Neural progenitor cell (in vitro differentiated cells): Measurements from ENCODE around the gene CHKA. TPM values are rescaled to one million over a fixed set of nuclear protein-coding genes. Genes with fewer than 3 reads are reported as not detected.

Experiments
- DNase-seq: peaks from one replicate; pipeline ENCODE4 v3.0.0-alpha.2; 2016; ENCODE audit warnings: low spot score
- H2AFZ ChIP-seq: fragments of 200-600 bp; sonication (generic); replicated peaks from 2 replicates; pipeline ENCODE4 v1.6.1; 2016; ENCODE audit warnings: antibody characterized with exemption
- H3F3A ChIP-seq: fragments of 200-600 bp; sonication (generic); 2 replicates; pipeline ENCODE4 v1.6.1; 2016; ENCODE audit warnings: antibody characterized with exemption, low read depth
- H3K27ac ChIP-seq: fragments of 200-600 bp; sonication (generic); 2 replicates; pipeline ENCODE4 v1.5.1; 2016; ENCODE audit warnings: mild to moderate bottlenecking
- H3K27me3 ChIP-seq: fragments of 200-600 bp; sonication (generic); 2 replicates; pipeline ENCODE4 v1.6.1; 2016; ENCODE audit warnings: mild to moderate bottlenecking, moderate library complexity
- H3K36me3 ChIP-seq: fragments of 200-600 bp; sonication (generic); 2 replicates; pipeline ENCODE4 v1.5.1; 2016
- H3K4me1 ChIP-seq: fragments of 200-600 bp; sonication (generic); 2 replicates; pipeline ENCODE4 v1.6.1; 2016; ENCODE audit warnings: mixed run types
- H3K4me2 ChIP-seq: fragments of 200-600 bp; sonication (generic); 2 replicates; pipeline ENCODE4 v1.6.1; 2016
- H3K4me3 ChIP-seq: fragments of 200-600 bp; sonication (generic); 2 replicates; pipeline ENCODE4 v1.5.1; 2016
- H3K79me2 ChIP-seq: fragments of 200-600 bp; sonication (generic); 2 replicates; pipeline ENCODE4 v1.6.1; 2016; ENCODE audit warnings: low read depth
- H3K9ac ChIP-seq: fragments of 200-600 bp; sonication (generic); 2 replicates; pipeline ENCODE4 v1.6.1; 2016
- H3K9me3 ChIP-seq: fragments of 200-600 bp; sonication (generic); 2 replicates; pipeline ENCODE4 v1.5.1; 2016; ENCODE audit warnings: low read depth
- H4K20me1 ChIP-seq: fragments of 200-600 bp; sonication (generic); 2 replicates; pipeline ENCODE4 v1.6.1; 2016; ENCODE audit warnings: low read depth
- H3K27ac Mint-ChIP-seq: 3 replicates; pipeline ENCODE4 v1.8.0; 2021; ENCODE audit warnings: mixed read lengths
- H3K27me3 Mint-ChIP-seq: 2 replicates; pipeline ENCODE4 v1.8.0; 2022; ENCODE audit warnings: low read depth, mild to moderate bottlenecking, inconsistent platforms, moderate library complexity, mixed read lengths; ENCODE audit not compliant: insufficient read depth
- H3K36me3 Mint-ChIP-seq: 3 replicates; pipeline ENCODE4 v1.8.0; 2021; ENCODE audit warnings: mixed read lengths
- H3K4me1 Mint-ChIP-seq: 3 replicates; pipeline ENCODE4 v1.8.0; 2021; ENCODE audit warnings: mixed read lengths
- H3K4me3 Mint-ChIP-seq: 3 replicates; pipeline ENCODE4 v1.8.0; 2021; ENCODE audit warnings: mild to moderate bottlenecking, moderate library complexity, mixed read lengths
- H3K9me3 Mint-ChIP-seq: 3 replicates; pipeline ENCODE4 v1.8.0; 2020; ENCODE audit warnings: mixed read lengths
- EZH2 ChIP-seq: fragments of 200-600 bp; sonication (generic); IDR thresholded peaks from 2 replicates; pipeline ENCODE4 v1.6.1; 2017; ENCODE audit warnings: antibody characterized with exemption, mild to moderate bottlenecking, moderate library complexity
- EZH2phosphoT487 ChIP-seq: fragments of 200-600 bp; sonication (generic); IDR thresholded peaks from 2 replicates; pipeline ENCODE4 v1.6.1; 2017; ENCODE audit warnings: antibody characterized with exemption
- total RNA-seq: library from RNA; depleted of rRNA; stranded (reverse); fragments of >200 nt; gene quantifications from 2 replicates; pipeline ENCODE4 v1.2.3, GENCODE V29; 2015; ENCODE audit warnings: low replicate concordance
- TF ChIP-seq, protein P1 (sequence below): fragments of 200-600 bp; sonication (generic); IDR thresholded peaks from 2 replicates; pipeline ENCODE4 v1.5.1; 2017; ENCODE audit warnings: antibody characterized with exemption, mild to moderate bottlenecking

Gene CHKA
- total RNA-seq, 1 donor from 2014 or later, result 36.8 TPM

DNA sequence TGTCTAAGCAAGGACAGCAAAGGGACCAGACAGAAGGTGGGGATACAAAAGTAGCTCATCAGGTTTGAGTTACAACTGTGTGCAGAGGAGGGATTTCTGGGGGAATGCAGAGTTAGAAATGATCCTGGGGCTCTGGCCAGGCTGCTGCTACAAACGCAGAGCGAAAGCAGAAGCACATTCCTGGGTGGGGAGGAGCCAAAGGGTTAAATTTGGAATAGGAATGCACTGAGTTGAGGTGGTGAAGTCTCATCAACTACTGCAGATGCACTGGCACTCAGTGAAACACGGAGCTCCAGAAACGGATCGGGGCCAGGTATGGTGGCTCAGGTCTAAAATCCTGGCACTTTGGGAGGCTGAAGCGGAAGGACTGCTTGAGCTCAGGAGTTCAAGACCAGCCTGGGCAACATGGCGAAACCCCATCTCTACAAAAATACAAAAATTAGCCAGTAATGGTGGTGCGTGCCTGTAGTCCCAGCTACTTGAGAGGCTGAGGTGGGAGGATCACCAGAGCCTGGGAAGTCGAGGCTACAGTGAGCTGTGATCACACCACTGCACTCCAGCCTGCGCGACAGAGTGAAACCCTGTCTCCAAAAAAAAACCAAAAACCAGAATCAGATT, 3.2 kb downstream of the CHKA start:
- no peaks in the 10 kb centered on the region for H3K9me3 ChIP-seq
- H3F3A ChIP-seq, result peaks cover 25% of the 10 kb centered on the region
- H3K4me3 ChIP-seq, result no peak overlapping the region
- Mint-ChIP-seq H3K9me3 (no peaks in the 10 kb centered on the region), H3K36me3 (peaks cover 13% of the 10 kb centered on the region), H3K4me3 (peak overlapping the region; percentile 99), H3K27ac (peak overlapping the region; percentile 19), H3K4me1 (peaks cover 41% of the 10 kb centered on the region), H3K27me3 (peaks cover 2% of the 10 kb centered on the region)
- TF ChIP-seq, protein P1, sequence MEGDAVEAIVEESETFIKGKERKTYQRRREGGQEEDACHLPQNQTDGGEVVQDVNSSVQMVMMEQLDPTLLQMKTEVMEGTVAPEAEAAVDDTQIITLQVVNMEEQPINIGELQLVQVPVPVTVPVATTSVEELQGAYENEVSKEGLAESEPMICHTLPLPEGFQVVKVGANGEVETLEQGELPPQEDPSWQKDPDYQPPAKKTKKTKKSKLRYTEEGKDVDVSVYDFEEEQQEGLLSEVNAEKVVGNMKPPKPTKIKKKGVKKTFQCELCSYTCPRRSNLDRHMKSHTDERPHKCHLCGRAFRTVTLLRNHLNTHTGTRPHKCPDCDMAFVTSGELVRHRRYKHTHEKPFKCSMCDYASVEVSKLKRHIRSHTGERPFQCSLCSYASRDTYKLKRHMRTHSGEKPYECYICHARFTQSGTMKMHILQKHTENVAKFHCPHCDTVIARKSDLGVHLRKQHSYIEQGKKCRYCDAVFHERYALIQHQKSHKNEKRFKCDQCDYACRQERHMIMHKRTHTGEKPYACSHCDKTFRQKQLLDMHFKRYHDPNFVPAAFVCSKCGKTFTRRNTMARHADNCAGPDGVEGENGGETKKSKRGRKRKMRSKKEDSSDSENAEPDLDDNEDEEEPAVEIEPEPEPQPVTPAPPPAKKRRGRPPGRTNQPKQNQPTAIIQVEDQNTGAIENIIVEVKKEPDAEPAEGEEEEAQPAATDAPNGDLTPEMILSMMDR, result no peak
- no peak for TF ChIP-seq EZH2phosphoT487
- no peak for TF ChIP-seq EZH2
- H3K27me3 ChIP-seq, result no peaks in the 10 kb centered on the region
- peaks cover 75% of the 10 kb centered on the region for H3K79me2 ChIP-seq
- H3K27ac ChIP-seq, result no peak overlapping the region
- no peak overlapping the region for H3K9ac ChIP-seq
- H3K4me2 ChIP-seq, result peak overlapping the region; percentile 96
- H3K4me1 ChIP-seq, result peaks cover 36% of the 10 kb centered on the region
- no peaks in the 10 kb centered on the region for H3K36me3 ChIP-seq
- no peak overlapping the region for H2AFZ ChIP-seq
- peak; percentile 64 for DNase-seq
- peaks cover 13% of the 10 kb centered on the region for H4K20me1 ChIP-seq

DNA sequence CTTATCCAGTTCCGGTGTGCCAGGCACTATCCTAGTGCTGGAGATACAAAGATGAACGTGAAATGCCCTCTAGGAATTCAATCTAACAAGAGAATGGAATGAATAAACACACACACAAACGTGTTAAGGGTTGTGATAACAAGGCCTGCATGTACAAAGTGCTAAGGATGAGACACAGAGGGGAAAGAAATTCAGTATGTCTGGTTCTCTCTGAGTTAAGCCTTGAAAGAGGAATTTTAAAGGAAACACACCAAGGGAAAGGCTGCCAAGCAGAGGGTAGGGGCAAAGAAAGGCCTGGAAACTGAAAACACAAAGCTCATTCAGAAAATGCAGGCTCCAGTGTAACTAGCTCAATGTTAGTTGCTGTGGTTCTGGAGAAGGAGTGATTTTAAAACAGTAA, 4.2 kb downstream of the CHKA start:
- DNase-seq, result no peak
- no peak overlapping the region for H2AFZ ChIP-seq
- H3K27ac ChIP-seq, result peak overlapping the region; percentile 33
- peaks cover 34% of the 10 kb centered on the region for H3K4me1 Mint-ChIP-seq
- peaks cover 16% of the 10 kb centered on the region for H3K36me3 Mint-ChIP-seq
- H3K4me3 Mint-ChIP-seq, result peak overlapping the region; percentile 33
- H4K20me1 ChIP-seq, result peaks cover 13% of the 10 kb centered on the region
- no peaks in the 10 kb centered on the region for H3K36me3 ChIP-seq
- peaks cover 25% of the 10 kb centered on the region for H3F3A ChIP-seq
- no peak overlapping the region for H3K9ac ChIP-seq
- H3K4me2 ChIP-seq, result no peak overlapping the region
- no peak overlapping the region for H3K4me3 ChIP-seq
- H3K4me1 ChIP-seq, result peaks cover 34% of the 10 kb centered on the region
- no peaks in the 10 kb centered on the region for H3K27me3 ChIP-seq
- H3K79me2 ChIP-seq, result peaks cover 84% of the 10 kb centered on the region
- no peaks in the 10 kb centered on the region for H3K9me3 ChIP-seq
- H3K9me3 Mint-ChIP-seq, result peaks cover 4% of the 10 kb centered on the region
- no peaks in the 10 kb centered on the region for H3K27me3 Mint-ChIP-seq
- H3K27ac Mint-ChIP-seq, result peak overlapping the region; percentile 48
- no peak for TF ChIP-seq EZH2phosphoT487

DNA sequence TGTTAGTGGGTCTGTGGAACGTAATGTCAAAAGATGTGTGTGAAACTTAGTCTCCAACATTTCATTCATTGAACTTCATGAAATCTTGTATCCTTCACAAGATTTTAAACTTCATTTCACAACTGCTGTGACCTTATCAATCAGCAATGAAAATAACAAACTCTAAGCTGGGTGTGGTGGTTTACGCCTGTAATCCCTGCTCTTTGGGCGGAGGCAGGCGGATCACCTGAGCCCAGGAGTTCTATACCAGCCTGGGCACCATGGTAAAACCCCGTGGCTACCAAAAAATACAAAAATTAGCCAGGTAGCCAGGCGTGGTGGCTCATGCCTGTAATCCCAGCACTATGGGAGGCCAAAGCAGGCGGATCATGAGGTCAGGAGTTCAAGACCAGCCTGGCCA, 5.1 kb downstream of the CHKA start:
- Histone ChIP-seq H3F3A (peaks cover 25% of the 10 kb centered on the region), H2AFZ (no peak overlapping the region), H3K4me1 (peaks cover 30% of the 10 kb centered on the region), H4K20me1 (peaks cover 13% of the 10 kb centered on the region), H3K9me3 (no peaks in the 10 kb centered on the region), H3K79me2 (peaks cover 92% of the 10 kb centered on the region), H3K27ac (no peak overlapping the region), H3K4me2 (no peak overlapping the region), H3K36me3 (no peaks in the 10 kb centered on the region), H3K9ac (no peak overlapping the region), H3K4me3 (no peak overlapping the region), H3K27me3 (no peaks in the 10 kb centered on the region)
- Mint-ChIP-seq H3K27ac (no peak overlapping the region), H3K27me3 (no peaks in the 10 kb centered on the region), H3K9me3 (peaks cover 4% of the 10 kb centered on the region), H3K4me3 (no peak overlapping the region), H3K4me1 (peaks cover 32% of the 10 kb centered on the region), H3K36me3 (peaks cover 19% of the 10 kb centered on the region)
- TF ChIP-seq EZH2phosphoT487 (no peak), EZH2 (no peak)
- TF ChIP-seq, protein P1, result no peak
- no peak for DNase-seq

DNA sequence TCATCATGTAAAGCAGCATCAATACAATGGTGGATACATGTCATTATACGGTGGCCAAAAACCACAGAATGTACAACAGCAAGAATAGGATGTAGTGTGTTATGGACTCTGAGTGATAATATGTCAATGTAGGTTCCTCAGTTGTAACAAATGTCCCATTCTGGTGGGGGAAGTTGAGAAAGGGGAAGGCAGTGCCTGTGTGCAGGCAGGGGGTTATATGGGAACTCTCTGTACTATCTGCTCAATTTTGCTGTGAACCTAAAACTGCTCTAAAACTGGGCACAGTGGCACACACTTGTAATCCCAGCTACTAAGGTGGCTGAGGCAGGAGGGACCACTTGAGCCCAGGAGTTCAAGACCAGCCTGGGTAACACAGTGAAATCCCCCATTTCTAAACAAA, 5.9 kb downstream of the CHKA start:
- Histone ChIP-seq H3F3A (peaks cover 20% of the 10 kb centered on the region), H3K4me3 (no peak overlapping the region), H3K36me3 (no peaks in the 10 kb centered on the region), H3K27me3 (no peaks in the 10 kb centered on the region), H3K9me3 (no peaks in the 10 kb centered on the region), H4K20me1 (peaks cover 12% of the 10 kb centered on the region), H2AFZ (no peak overlapping the region), H3K4me1 (peaks cover 29% of the 10 kb centered on the region), H3K27ac (no peak overlapping the region), H3K9ac (no peak overlapping the region), H3K79me2 (peaks cover 99% of the 10 kb centered on the region), H3K4me2 (no peak overlapping the region)
- peaks cover 19% of the 10 kb centered on the region for H3K36me3 Mint-ChIP-seq
- H3K27ac Mint-ChIP-seq, result peak overlapping the region; percentile 46
- DNase-seq, result no peak
- no peaks in the 10 kb centered on the region for H3K27me3 Mint-ChIP-seq
- peaks cover 32% of the 10 kb centered on the region for H3K4me1 Mint-ChIP-seq
- peaks cover 4% of the 10 kb centered on the region for H3K9me3 Mint-ChIP-seq
- TF ChIP-seq, protein P1, result no peak
- no peak for TF ChIP-seq EZH2phosphoT487
- no peak for TF ChIP-seq EZH2
- H3K4me3 Mint-ChIP-seq, result no peak overlapping the region
